ENCODE data around the gene LETM1.
"Not testable (repeated sequence)": the region's sequence is repeated elsewhere in the genome, so short reads cannot be mapped to it uniquely, and the experiment has no call there.

The LETM1 gene

GRCh38 chr4:1839282-1839681 is 16.7 kb downstream of the LETM1 start (continued):
- TF ChIP-seq, protein P1, sequence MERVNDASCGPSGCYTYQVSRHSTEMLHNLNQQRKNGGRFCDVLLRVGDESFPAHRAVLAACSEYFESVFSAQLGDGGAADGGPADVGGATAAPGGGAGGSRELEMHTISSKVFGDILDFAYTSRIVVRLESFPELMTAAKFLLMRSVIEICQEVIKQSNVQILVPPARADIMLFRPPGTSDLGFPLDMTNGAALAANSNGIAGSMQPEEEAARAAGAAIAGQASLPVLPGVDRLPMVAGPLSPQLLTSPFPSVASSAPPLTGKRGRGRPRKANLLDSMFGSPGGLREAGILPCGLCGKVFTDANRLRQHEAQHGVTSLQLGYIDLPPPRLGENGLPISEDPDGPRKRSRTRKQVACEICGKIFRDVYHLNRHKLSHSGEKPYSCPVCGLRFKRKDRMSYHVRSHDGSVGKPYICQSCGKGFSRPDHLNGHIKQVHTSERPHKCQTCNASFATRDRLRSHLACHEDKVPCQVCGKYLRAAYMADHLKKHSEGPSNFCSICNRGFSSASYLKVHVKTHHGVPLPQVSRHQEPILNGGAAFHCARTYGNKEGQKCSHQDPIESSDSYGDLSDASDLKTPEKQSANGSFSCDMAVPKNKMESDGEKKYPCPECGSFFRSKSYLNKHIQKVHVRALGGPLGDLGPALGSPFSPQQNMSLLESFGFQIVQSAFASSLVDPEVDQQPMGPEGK (CRISPR knock-in tag; IDR thresholded peaks at IDR 0.05; ENCODE audit: borderline replicate concordance) = no peak
- TF ChIP-seq TCF4 (CRISPR knock-in tag; IDR thresholded peaks at IDR 0.05; ENCODE audit: borderline replicate concordance) (no peak), GLIS3 (CRISPR knock-in tag; IDR thresholded peaks at IDR 0.05) (no peak), ZFP30 (CRISPR knock-in tag; IDR thresholded peaks at IDR 0.05) (no peak), RARB (CRISPR knock-in tag; IDR thresholded peaks at IDR 0.05) (no peak), TOX (CRISPR knock-in tag; IDR thresholded peaks at IDR 0.05; ENCODE audit: borderline replicate concordance) (no peak), ESRRG (CRISPR knock-in tag; IDR thresholded peaks at IDR 0.05) (no peak), ISL1 (CRISPR knock-in tag; IDR thresholded peaks at IDR 0.05) (no peak), ZFP3 (CRISPR knock-in tag; IDR thresholded peaks at IDR 0.05) (no peak), PPARA (CRISPR knock-in tag; IDR thresholded peaks at IDR 0.05; ENCODE audit: borderline replicate concordance) (no peak)

DNA sequence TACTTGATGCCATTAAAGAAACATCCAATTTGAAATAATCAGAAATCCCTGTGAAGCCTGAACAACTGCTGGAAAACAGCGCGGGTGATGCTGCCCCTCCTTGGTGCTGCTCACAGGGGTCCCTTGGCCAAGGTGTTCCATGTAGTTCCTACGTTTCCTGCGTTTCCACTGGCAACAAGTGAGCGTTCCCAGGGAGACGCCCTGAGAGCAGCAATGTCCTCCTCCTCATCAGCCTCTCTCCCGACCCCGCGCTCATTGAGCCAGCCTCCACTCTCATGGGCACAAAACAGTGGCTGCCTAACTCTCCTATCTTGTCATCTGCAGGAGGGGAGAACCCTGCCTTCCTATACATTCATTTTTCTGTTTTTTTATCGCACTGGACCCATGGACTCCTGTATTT is 18.9 kb downstream of the LETM1 start:
- no peak for ATAC-seq
- no peak for TF ChIP-seq TSHZ2 (CRISPR knock-in tag; IDR thresholded peaks at IDR 0.05)

GRCh38 chr4:1836650-1837049 is 19.3 kb downstream of the LETM1 start:
- no peak for ATAC-seq
- no peak for TF ChIP-seq TCF4 (CRISPR knock-in tag; IDR thresholded peaks at IDR 0.05; ENCODE audit: borderline replicate concordance)
- no peak for TF ChIP-seq RARB (CRISPR knock-in tag; IDR thresholded peaks at IDR 0.05)
- no peak for TF ChIP-seq ZNF565 (CRISPR knock-in tag; conservative IDR thresholded peaks at IDR 0.05; ENCODE audit: low read depth)
- TF ChIP-seq GLIS3 (CRISPR knock-in tag; IDR thresholded peaks at IDR 0.05) = no peak
- TF ChIP-seq ZC3H10 (CRISPR knock-in tag; IDR thresholded peaks at IDR 0.05) = no peak
- TF ChIP-seq SNAI2 (CRISPR knock-in tag; IDR thresholded peaks at IDR 0.05) = no peak
- TF ChIP-seq, protein P1 (CRISPR knock-in tag; IDR thresholded peaks at IDR 0.05; ENCODE audit: borderline replicate concordance) = no peak
- no peak for TF ChIP-seq ARNTL (CRISPR knock-in tag; IDR thresholded peaks at IDR 0.05; ENCODE audit: borderline replicate concordance, low read depth)

DNA sequence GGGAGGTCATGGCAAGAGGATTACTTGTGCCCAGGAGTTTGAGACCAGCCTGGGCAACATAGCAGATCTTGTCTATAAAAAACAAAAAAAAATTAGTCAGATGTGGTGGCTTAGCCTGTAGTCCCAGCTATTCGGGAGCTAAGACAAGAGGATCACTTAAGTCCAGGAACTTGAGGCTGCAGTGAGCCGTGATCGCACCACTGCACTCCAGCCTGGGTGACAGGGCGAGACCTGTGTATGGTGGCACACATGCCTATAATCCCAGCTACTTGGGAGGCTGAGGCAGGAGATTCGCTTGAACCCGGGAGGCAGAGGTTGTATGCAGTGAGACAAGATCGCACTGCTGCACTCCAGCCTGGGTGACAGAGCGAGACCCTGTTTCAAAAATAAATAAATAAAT is 20.1 kb downstream of the LETM1 start:
- not testable (repeated sequence) for ATAC-seq

- TF ChIP-seq OSR1 (CRISPR knock-in tag; IDR thresholded peaks at IDR 0.05) (no peak), ISL1 (CRISPR knock-in tag; IDR thresholded peaks at IDR 0.05) (no peak), CSDC2 (CRISPR knock-in tag; IDR thresholded peaks at IDR 0.05) (no peak), ZNF565 (CRISPR knock-in tag; conservative IDR thresholded peaks at IDR 0.05; ENCODE audit: low read depth) (no peak), BACH2 (CRISPR knock-in tag; IDR thresholded peaks at IDR 0.05; ENCODE audit: borderline replicate concordance) (no peak)
- TF ChIP-seq, protein P2, sequence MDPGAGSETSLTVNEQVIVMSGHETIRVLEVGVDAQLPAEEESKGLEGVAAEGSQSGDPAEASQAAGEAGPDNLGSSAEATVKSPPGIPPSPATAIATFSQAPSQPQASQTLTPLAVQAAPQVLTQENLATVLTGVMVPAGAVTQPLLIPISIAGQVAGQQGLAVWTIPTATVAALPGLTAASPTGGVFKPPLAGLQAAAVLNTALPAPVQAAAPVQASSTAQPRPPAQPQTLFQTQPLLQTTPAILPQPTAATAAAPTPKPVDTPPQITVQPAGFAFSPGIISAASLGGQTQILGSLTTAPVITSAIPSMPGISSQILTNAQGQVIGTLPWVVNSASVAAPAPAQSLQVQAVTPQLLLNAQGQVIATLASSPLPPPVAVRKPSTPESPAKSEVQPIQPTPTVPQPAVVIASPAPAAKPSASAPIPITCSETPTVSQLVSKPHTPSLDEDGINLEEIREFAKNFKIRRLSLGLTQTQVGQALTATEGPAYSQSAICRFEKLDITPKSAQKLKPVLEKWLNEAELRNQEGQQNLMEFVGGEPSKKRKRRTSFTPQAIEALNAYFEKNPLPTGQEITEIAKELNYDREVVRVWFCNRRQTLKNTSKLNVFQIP (CRISPR knock-in tag; IDR thresholded peaks at IDR 0.05; ENCODE audit: borderline replicate concordance, low read depth) = no peak
- ATAC-seq = no peak
These were observed 21.7 kb downstream of the LETM1 start for GRCh38 chr4:1834047-1834775.

All from SK-N-SH treated with all-trans-retinoic acid at 6 μM for 48 hours (cell line).